KMS-11 (cell line): ENCODE results near the gene NIPAL3.

Source experiments
- H2AFZ ChIP-seq: fragments of 200-600 bp; sonication (generic); 2 replicates; pipeline ENCODE4 v1.6.1; 2016; ENCODE audit warnings: antibody characterized with exemption, mixed run types, low read depth
- H3K27ac ChIP-seq: fragments of 200-600 bp; sonication (generic); 2 replicates; pipeline ENCODE4 v1.6.1; 2016; ENCODE audit warnings: mild to moderate bottlenecking, mixed run types
- H3K27me3 ChIP-seq: fragments of 200-600 bp; sonication (generic); 2 replicates; pipeline ENCODE4 v1.6.1; 2017; ENCODE audit warnings: mild to moderate bottlenecking, low read depth, mixed run types, moderate library complexity; ENCODE audit not compliant: insufficient read depth
- H3K36me3 ChIP-seq: fragments of 200-600 bp; sonication (generic); 2 replicates; pipeline ENCODE4 v1.6.1; 2017; ENCODE audit warnings: mild to moderate bottlenecking, mixed run types; ENCODE audit not compliant: insufficient read depth
- H3K4me1 ChIP-seq: fragments of 200-600 bp; sonication (generic); 2 replicates; pipeline ENCODE4 v1.6.1; 2016; ENCODE audit warnings: mild to moderate bottlenecking, low read depth, mixed run types; ENCODE audit not compliant: poor library complexity, severe bottlenecking
- H3K4me2 ChIP-seq: fragments of 200-600 bp; sonication (generic); 2 replicates; pipeline ENCODE4 v1.7.0; 2016; ENCODE audit warnings: mild to moderate bottlenecking, mixed run types
- H3K4me3 ChIP-seq: fragments of 200-600 bp; sonication (generic); IDR thresholded peaks from 2 replicates; pipeline ENCODE4 v1.6.1; 2017; ENCODE audit warnings: low read depth, low read length, mixed read lengths; ENCODE audit not compliant: insufficient read depth
- H3K79me2 ChIP-seq: fragments of 200-600 bp; sonication (generic); 2 replicates; pipeline ENCODE4 v1.6.1; 2016; ENCODE audit warnings: low read depth, mixed run types; ENCODE audit not compliant: insufficient read depth
- H3K9ac ChIP-seq: fragments of 200-600 bp; sonication (generic); 2 replicates; pipeline ENCODE4 v1.6.1; 2016; ENCODE audit warnings: mild to moderate bottlenecking, mixed run types
- H4K20me1 ChIP-seq: fragments of 200-600 bp; sonication (generic); 2 replicates; pipeline ENCODE4 v1.6.1; 2016; ENCODE audit warnings: mild to moderate bottlenecking, mixed run types; ENCODE audit not compliant: insufficient read depth
- TF ChIP-seq, protein P1 (sequence below): fragments of 200-600 bp; sonication (generic); conservative IDR thresholded peaks from 2 replicates; pipeline ENCODE4 v1.6.1; 2017; ENCODE audit warnings: low read depth, mild to moderate bottlenecking, antibody characterized with exemption, low read length, moderate library complexity, mixed read lengths

The NIPAL3 gene

DNA sequence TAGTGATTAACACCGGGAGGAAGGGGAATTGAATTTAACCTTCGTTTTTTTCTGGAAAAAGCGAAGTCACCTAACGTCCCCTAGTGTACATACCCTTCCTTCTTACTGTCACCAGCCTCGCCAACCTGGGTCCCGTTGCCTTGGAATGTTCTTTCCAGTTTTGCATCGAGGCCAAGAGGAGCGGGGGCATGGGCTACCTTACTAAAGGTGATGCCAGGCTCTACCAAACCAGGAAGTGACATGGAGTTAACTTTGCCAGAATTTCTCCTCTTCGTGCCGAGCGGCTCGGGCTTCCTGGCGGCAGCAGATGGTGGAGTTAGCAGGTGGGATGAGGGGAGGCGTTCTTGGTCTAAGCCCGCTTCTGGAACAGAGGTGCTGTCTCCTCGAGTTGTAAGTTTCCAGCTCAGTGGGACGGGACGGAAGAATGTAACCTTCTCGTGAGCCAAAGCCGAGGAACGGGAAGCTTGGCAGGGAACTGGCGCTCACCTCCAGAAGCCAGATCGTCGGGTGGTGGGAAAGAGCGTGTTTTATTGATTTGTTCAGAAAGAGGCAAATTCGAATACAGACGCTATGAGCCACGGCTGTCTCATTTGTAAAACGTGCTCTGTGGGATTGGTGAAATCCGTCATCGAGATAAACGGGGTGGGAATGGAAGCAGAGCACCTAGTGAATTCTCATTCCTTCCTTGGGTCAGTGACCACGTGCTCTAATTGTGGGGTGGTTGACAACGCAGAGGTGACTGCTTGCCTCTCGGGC lies 486 bp downstream of the NIPAL3 start:
- Histone ChIP-seq H3K4me3 (peak overlapping the region; percentile 90), H3K79me2 (0 out of 2 replicates have a peak, but pooled peaks cover 7% of the 10 kb centered on the region), H3K27ac (peak overlapping the region; percentile 31; the same call in 1 of the 2 replicates), H2AFZ (peak overlapping the region; percentile 84), H3K36me3 (no peaks in the 10 kb centered on the region), H3K4me1 (peaks cover 26% of the 10 kb centered on the region), H3K9ac (peak overlapping the region; percentile 46; the same call in 1 of the 2 replicates), H3K4me2 (peak overlapping the region; percentile 95), H4K20me1 (no peaks in the 10 kb centered on the region), H3K27me3 (no peaks in the 10 kb centered on the region)
- TF ChIP-seq, protein P1, sequence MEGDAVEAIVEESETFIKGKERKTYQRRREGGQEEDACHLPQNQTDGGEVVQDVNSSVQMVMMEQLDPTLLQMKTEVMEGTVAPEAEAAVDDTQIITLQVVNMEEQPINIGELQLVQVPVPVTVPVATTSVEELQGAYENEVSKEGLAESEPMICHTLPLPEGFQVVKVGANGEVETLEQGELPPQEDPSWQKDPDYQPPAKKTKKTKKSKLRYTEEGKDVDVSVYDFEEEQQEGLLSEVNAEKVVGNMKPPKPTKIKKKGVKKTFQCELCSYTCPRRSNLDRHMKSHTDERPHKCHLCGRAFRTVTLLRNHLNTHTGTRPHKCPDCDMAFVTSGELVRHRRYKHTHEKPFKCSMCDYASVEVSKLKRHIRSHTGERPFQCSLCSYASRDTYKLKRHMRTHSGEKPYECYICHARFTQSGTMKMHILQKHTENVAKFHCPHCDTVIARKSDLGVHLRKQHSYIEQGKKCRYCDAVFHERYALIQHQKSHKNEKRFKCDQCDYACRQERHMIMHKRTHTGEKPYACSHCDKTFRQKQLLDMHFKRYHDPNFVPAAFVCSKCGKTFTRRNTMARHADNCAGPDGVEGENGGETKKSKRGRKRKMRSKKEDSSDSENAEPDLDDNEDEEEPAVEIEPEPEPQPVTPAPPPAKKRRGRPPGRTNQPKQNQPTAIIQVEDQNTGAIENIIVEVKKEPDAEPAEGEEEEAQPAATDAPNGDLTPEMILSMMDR: no peak

- Histone ChIP-seq H4K20me1 (no peaks in the 10 kb centered on the region), H3K4me2 (peak overlapping the region; percentile 95), H3K4me1 (peaks cover 26% of the 10 kb centered on the region), H3K36me3 (no peaks in the 10 kb centered on the region), H3K27ac (peak overlapping the region; percentile 31; the same call in 1 of the 2 replicates), H3K9ac (peak overlapping the region; percentile 46; the same call in 1 of the 2 replicates), H3K4me3 (peak overlapping the region; percentile 62), H3K27me3 (no peaks in the 10 kb centered on the region), H2AFZ (peak overlapping the region; percentile 84), H3K79me2 (0 out of 2 replicates have a peak, but pooled peaks cover 7% of the 10 kb centered on the region)
- TF ChIP-seq, protein P1: no peak
Observed at GRCh38 chr1:24416666-24417391, 1.2 kb downstream of the NIPAL3 start.

GRCh38 chr1:24417681-24418080 lies 2.1 kb downstream of the NIPAL3 start:
- Histone ChIP-seq H3K4me2 (peak overlapping the region; percentile 95), H4K20me1 (no peaks in the 10 kb centered on the region), H3K9ac (no peak overlapping the region), H2AFZ (no peak overlapping the region), H3K27me3 (no peaks in the 10 kb centered on the region), H3K4me1 (peaks cover 26% of the 10 kb centered on the region), H3K79me2 (0 out of 2 replicates have a peak, but pooled peaks cover 7% of the 10 kb centered on the region), H3K36me3 (no peaks in the 10 kb centered on the region), H3K27ac (no peak overlapping the region), H3K4me3 (no peak overlapping the region)
- TF ChIP-seq, protein P1: no peak

- H3K79me2 ChIP-seq: 0 out of 2 replicates have a peak, but pooled peaks cover 7% of the 10 kb centered on the region
Observed at GRCh38 chr1:24418898-24419628, 3.5 kb downstream of the NIPAL3 start.

More at GRCh38 chr1:24418898-24419628, 3.5 kb downstream of the NIPAL3 start:
- Histone ChIP-seq H3K27ac (no peak overlapping the region), H3K36me3 (no peaks in the 10 kb centered on the region), H3K4me3 (no peak overlapping the region), H3K4me2 (no peak overlapping the region), H4K20me1 (no peaks in the 10 kb centered on the region), H2AFZ (no peak overlapping the region), H3K27me3 (no peaks in the 10 kb centered on the region), H3K4me1 (peaks cover 22% of the 10 kb centered on the region), H3K9ac (no peak overlapping the region)
- TF ChIP-seq, protein P1: no peak
